OCI-LY7 (cell line): ENCODE data around the gene PIGQ. TPM values are rescaled to one million over a fixed set of nuclear protein-coding genes. Genes with fewer than 3 reads are reported as not detected.

Experiments
- BruUV-seq: library from RNA; stranded (reverse); fragments of 400-500 nt; replicated peaks from 2 replicates; lab custom pipeline; 2021; lab: Mats Ljungman, UMichigan
- CTCF ChIA-PET: fragments of 300-600 bp; sonication (Branson Sonifier 250); formaldehyde crosslinking; loops from one replicate; lab custom pipeline; 2022; ENCODE audit warnings: antibody characterized with exemption; ENCODE audit not compliant: unreplicated experiment; lab: Charles Lee
- POLR2A ChIA-PET: fragments of 300-600 bp; sonication (Branson Sonifier 250); formaldehyde crosslinking; loops from one replicate; lab custom pipeline; 2022; ENCODE audit warnings: antibody characterized with exemption; lab: Charles Lee
- DNase-seq: peaks from one replicate; pipeline ENCODE4 v3.0.0-alpha.2; 2015; ENCODE audit warnings: low spot score
- H2AFZ ChIP-seq: fragments of 200-600 bp; sonication (generic), shearing (Covaris generic); 2 replicates; pipeline ENCODE4 v1.6.1; 2014; ENCODE audit warnings: mild to moderate bottlenecking, antibody characterized with exemption, low read length, moderate library complexity
- H3K27ac ChIP-seq: fragments of 200-600 bp; sonication (generic); 2 replicates; pipeline ENCODE4 v1.5.1; 2014; ENCODE audit warnings: mixed run types, low read depth, mild to moderate bottlenecking, moderate library complexity, low read length, inconsistent platforms; ENCODE audit not compliant: poor library complexity, severe bottlenecking
- H3K36me3 ChIP-seq: fragments of 200-600 bp; sonication (generic); 2 replicates; pipeline ENCODE4 v1.6.1; 2014; ENCODE audit warnings: mild to moderate bottlenecking, antibody characterized with exemption, low read length, moderate library complexity, mixed read lengths; ENCODE audit not compliant: insufficient read depth
- H3K4me1 ChIP-seq: fragments of 200-600 bp; sonication (generic); 2 replicates; pipeline ENCODE4 v1.5.1; 2014; ENCODE audit warnings: mild to moderate bottlenecking, low read length; ENCODE audit not compliant: insufficient read depth, poor library complexity, severe bottlenecking
- H3K4me2 ChIP-seq: fragments of 200-600 bp; sonication (generic); 2 replicates; pipeline ENCODE4 v1.6.1; 2014; ENCODE audit warnings: mild to moderate bottlenecking, low read length
- H3K4me3 ChIP-seq: fragments of 200-600 bp; sonication (generic); 2 replicates; pipeline ENCODE4 v1.5.1; 2014; ENCODE audit warnings: mild to moderate bottlenecking, low read depth, low read length; ENCODE audit not compliant: poor library complexity, severe bottlenecking
- H3K79me2 ChIP-seq: fragments of 200-600 bp; sonication (generic); 2 replicates; pipeline ENCODE4 v1.6.1; 2016; ENCODE audit warnings: low read depth, mild to moderate bottlenecking, low read length, moderate library complexity, mixed read lengths; ENCODE audit not compliant: insufficient read depth
- H3K9me2 ChIP-seq: fragments of 200-600 bp; sonication (generic); 2 replicates; pipeline ENCODE4 v1.6.1; 2016; ENCODE audit warnings: mild to moderate bottlenecking, low read length, mixed read lengths; ENCODE audit not compliant: insufficient read depth
- H3K9me3 ChIP-seq: fragments of 200-600 bp; sonication (generic); 2 replicates; pipeline ENCODE4 v1.6.1; 2014; ENCODE audit warnings: mild to moderate bottlenecking, mixed run types, low read length, mixed read lengths
- H4K20me1 ChIP-seq: fragments of 200-600 bp; sonication (generic); 2 replicates; pipeline ENCODE4 v1.6.1; 2014; ENCODE audit warnings: mild to moderate bottlenecking, antibody characterized with exemption, low read length, moderate library complexity, mixed read lengths; ENCODE audit not compliant: insufficient read depth
- CTCF ChIP-seq: fragments of 200-600 bp; sonication (generic); conservative IDR thresholded peaks from 2 replicates; pipeline ENCODE4 v1.5.1; 2014; ENCODE audit warnings: mild to moderate bottlenecking, antibody characterized with exemption, low read length, moderate library complexity, mixed read lengths
- EZH2phosphoT487 ChIP-seq: fragments of 200-600 bp; sonication (generic); IDR thresholded peaks from 2 replicates; pipeline ENCODE4 v1.6.1; 2018; ENCODE audit warnings: low read depth, borderline replicate concordance, mild to moderate bottlenecking, mixed run types, antibody characterized with exemption, low read length, moderate library complexity, mixed read lengths
- intact Hi-C: fragments of 100-400 bp; cut with micrococcal nuclease; formaldehyde crosslinking; loops from one replicate; pipeline ENCODE4 v1.10.0; 2022; ENCODE audit not compliant: unreplicated experiment
- total RNA-seq, 2 experiments: library from RNA; depleted of rRNA in 1 of 2; stranded (reverse); fragments of >200 nt in 1 of 2; shearing (Covaris generic) in 1 of 2; gene quantifications; 2 replicates each; pipeline ENCODE4 v1.2.3, GENCODE V29; 2014 to 2022

The PIGQ gene
- total RNA-seq, 2 experiments from 2014 or later, result 39.0 to 54.2 TPM

GRCh38 chr16:624526-625070 lies 54.8 kb downstream of the PIGQ start:
- Histone ChIP-seq H3K4me3 (no peak overlapping the region), H3K27ac (no peak overlapping the region), H2AFZ (no peak overlapping the region), H3K4me1 (no peaks in the 10 kb centered on the region), H4K20me1 (no peaks in the 10 kb centered on the region), H3K9me3 (no peaks in the 10 kb centered on the region), H3K4me2 (no peak overlapping the region), H3K36me3 (no peaks in the 10 kb centered on the region), H3K79me2 (no peaks in the 10 kb centered on the region), H3K9me2 (no peaks in the 10 kb centered on the region)
- BruUV-seq, result no TSS peak
- ChIA-PET POLR2A (no interaction called here), CTCF (no interaction called here)
- TF ChIP-seq CTCF, result no peak
- DNase-seq, result no peak
- intact Hi-C loops, result no loop called here

GRCh38 chr16:625117-625976 lies 55.6 kb downstream of the PIGQ start:
- Histone ChIP-seq H3K4me3 (no peak overlapping the region), H3K4me2 (no peak overlapping the region), H4K20me1 (no peaks in the 10 kb centered on the region), H3K9me3 (no peaks in the 10 kb centered on the region), H3K79me2 (no peaks in the 10 kb centered on the region), H3K27ac (no peak overlapping the region), H3K9me2 (no peaks in the 10 kb centered on the region), H3K4me1 (no peaks in the 10 kb centered on the region), H3K36me3 (no peaks in the 10 kb centered on the region), H2AFZ (no peak overlapping the region)
- ChIA-PET CTCF (no interaction called here), POLR2A (no interaction called here)
- no TSS peak for BruUV-seq
- intact Hi-C loops, result no loop called here
- no peak for DNase-seq
- no peak for TF ChIP-seq CTCF
- no peak for TF ChIP-seq EZH2phosphoT487
